ENCODE results near the gene SCD5. TPM values are rescaled to one million over a fixed set of nuclear protein-coding genes. Genes with fewer than 3 reads are reported as not detected.

The SCD5 gene
- total and polyA plus RNA-seq, 2 of the 13 experiments (the other 11 are each of a cell fraction or from before 2014, with no cell fraction given) = not detected

- no peak for TF ChIP-seq CC2D1A (CRISPR knock-in tag; IDR thresholded peaks at IDR 0.05)
- TF ChIP-seq MNT (IDR thresholded peaks at IDR 0.05) = peak; percentile 97
- no peak for FAIRE-seq
Observed at GRCh38 chr4:82604522-82604921, 194.1 kb downstream of the SCD5 start.

GRCh38 chr4:82601242-82602015 lies 197.2 kb downstream of the SCD5 start:
- BruUV-seq (replicated peaks) = no TSS peak
- no peak for FAIRE-seq
- Histone ChIP-seq H3K27ac (ENCODE audit: extremely low read length, insufficient read depth, low read length) (no peak overlapping the region), H3K4me1 (ENCODE audit: insufficient read depth, low read length) (no peaks in the 10 kb centered on the region), H2AFZ (ENCODE audit: low read length) (no peak overlapping the region), H3K27me3 (ENCODE audit: control insufficient read depth in 1 of 2, insufficient read depth in 2 of 2, low read length in 2 of 2) (peaks cover 0 to 3% of the 10 kb centered on the region in 2 experiments; a peak in 1 of 5 replicates), H3K79me2 (ENCODE audit: insufficient read depth, low read length) (no peaks in the 10 kb centered on the region), H3K9ac (ENCODE audit: insufficient read depth, low read depth, low read length) (no peak overlapping the region), H3K9me3 (ENCODE audit: low read length) (no peaks in the 10 kb centered on the region), H4K20me1 (ENCODE audit: insufficient read depth, low read length) (no peaks in the 10 kb centered on the region), H3K36me3 (replicated peaks in 1 of 2; ENCODE audit: control insufficient read depth in 1 of 2, insufficient read depth in 2 of 2, low read length in 2 of 2) (no peaks in the 10 kb centered on the region), H3K4me3 (replicated peaks in 1 of 3; ENCODE audit: insufficient read depth in 1 of 3, low read depth in 2 of 3, low read length in 3 of 3) (no peak overlapping the region), H3K4me2 (ENCODE audit: low read depth, low read length) (no peak overlapping the region)
- no peak for DNase-seq (ENCODE audit: low spot score)
- ATAC-seq = no peak
- ChIA-PET POLR2A (no interaction called here), CTCF (ENCODE audit: low intra/inter-chr PET ratio, low total read pairs) (no interaction called here)
- TF ChIP-seq CEBPB (IDR thresholded peaks at IDR 0.05; ENCODE audit: borderline replicate concordance, low read depth, low read length) (peak; percentile 11; the same call in 1 of the 2 replicates), NONO (IDR thresholded peaks at IDR 0.05) (no peak), NONO (CRISPR knock-in tag; conservative IDR thresholded peaks at IDR 0.05) (no peak)
- intact Hi-C loops (cut with micrococcal nuclease; ENCODE audit: unreplicated experiment) = no loop called here
- in situ Hi-C loops (cut with HindIII; ENCODE audit: extremely low pct_ligation_motif_present, low pct_unique_long_range_greater_than_20kb) = loop anchor here (5.0 kb wide), 1 partner anchor 139 kb away; no protein-coding TSS in a partner anchor
- 13% methylated on average over 9 of the region's 9 CpGs for WGBS (ENCODE audit: low lambda C conversion rate)

More at GRCh38 chr4:82604522-82604921, 194.1 kb downstream of the SCD5 start:
- Histone ChIP-seq H2AFZ (ENCODE audit: low read length) (no peak overlapping the region), H3K9me3 (ENCODE audit: low read length) (no peaks in the 10 kb centered on the region), H3K36me3 (replicated peaks in 1 of 2; ENCODE audit: control insufficient read depth in 1 of 2, insufficient read depth in 2 of 2, low read length in 2 of 2) (no peaks in the 10 kb centered on the region), H3K9ac (ENCODE audit: insufficient read depth, low read depth, low read length) (no peak overlapping the region), H3K4me2 (ENCODE audit: low read depth, low read length) (no peak overlapping the region), H3K4me3 (replicated peaks in 1 of 3; ENCODE audit: insufficient read depth in 1 of 3, low read depth in 2 of 3, low read length in 3 of 3) (no peak overlapping the region), H3K27ac (ENCODE audit: extremely low read length, insufficient read depth, low read length) (no peak overlapping the region), H4K20me1 (ENCODE audit: insufficient read depth, low read length) (no peaks in the 10 kb centered on the region), H3K4me1 (ENCODE audit: insufficient read depth, low read length) (no peaks in the 10 kb centered on the region), H3K27me3 (ENCODE audit: control insufficient read depth in 1 of 2, insufficient read depth in 2 of 2, low read length in 2 of 2) (no peaks in the 10 kb centered on the region; a peak in 1 of 5 replicates), H3K79me2 (ENCODE audit: insufficient read depth, low read length) (no peaks in the 10 kb centered on the region)
- ATAC-seq = no peak
- in situ Hi-C loops (cut with HindIII; ENCODE audit: extremely low pct_ligation_motif_present, low pct_unique_long_range_greater_than_20kb) (loop anchor here (5.0 kb wide), 1 partner anchor 142 kb away; no protein-coding TSS in a partner anchor), intact Hi-C loops (cut with micrococcal nuclease; ENCODE audit: unreplicated experiment) (no loop called here)
- 50% methylated on average over 1 of the region's 1 CpG for WGBS (ENCODE audit: low lambda C conversion rate)
- no TSS peak for BruUV-seq (replicated peaks)
- POLR2A ChIA-PET = no interaction called here
- CTCF ChIA-PET (ENCODE audit: low intra/inter-chr PET ratio, low total read pairs) = no interaction called here
- no peak for DNase-seq (ENCODE audit: low spot score)
